A549 (cell line): ENCODE measurements around the gene MIB2.

Source experiments
- BHLHE40 ChIP-seq: IDR thresholded peaks from 2 replicates; pipeline ENCODE4 v1.6.1; 2012; ENCODE audit warnings: low read depth, low read length, inconsistent platforms
- EP300 ChIP-seq, 2 experiments: fragments of >200 bp; sonication (Bioruptor Twin); formaldehyde crosslinking; IDR thresholded peaks; 2 replicates in 1 of 2; 3 replicates in 1 of 2; pipeline ENCODE4 v1.6.1; 2016 to 2017
- RFX5 ChIP-seq: fragments of 450-650 bp; IDR thresholded peaks from 2 replicates; pipeline ENCODE4 v1.7.1; 2014; ENCODE audit warnings: antibody characterized with exemption, mild to moderate bottlenecking, moderate library complexity
- TP53 ChIP-seq: fragments of 250-450 bp; sonication (Bioruptor Pico); IDR thresholded peaks from 2 replicates; pipeline ENCODE4 v1.5.0; 2021; ENCODE audit warnings: mild to moderate bottlenecking, moderate library complexity
- TF ChIP-seq, protein P1 (sequence below): fragments of 200-600 bp; sonication (generic); IDR thresholded peaks from 2 replicates; pipeline ENCODE4 v1.6.1; 2016; ENCODE audit warnings: antibody characterized with exemption, mild to moderate bottlenecking, moderate library complexity
- TF ChIP-seq, protein P2 (sequence below): fragments of >200 bp; sonication (Bioruptor Twin); formaldehyde crosslinking; IDR thresholded peaks from 3 replicates; pipeline ENCODE4 v1.5.1; 2016

DNA sequence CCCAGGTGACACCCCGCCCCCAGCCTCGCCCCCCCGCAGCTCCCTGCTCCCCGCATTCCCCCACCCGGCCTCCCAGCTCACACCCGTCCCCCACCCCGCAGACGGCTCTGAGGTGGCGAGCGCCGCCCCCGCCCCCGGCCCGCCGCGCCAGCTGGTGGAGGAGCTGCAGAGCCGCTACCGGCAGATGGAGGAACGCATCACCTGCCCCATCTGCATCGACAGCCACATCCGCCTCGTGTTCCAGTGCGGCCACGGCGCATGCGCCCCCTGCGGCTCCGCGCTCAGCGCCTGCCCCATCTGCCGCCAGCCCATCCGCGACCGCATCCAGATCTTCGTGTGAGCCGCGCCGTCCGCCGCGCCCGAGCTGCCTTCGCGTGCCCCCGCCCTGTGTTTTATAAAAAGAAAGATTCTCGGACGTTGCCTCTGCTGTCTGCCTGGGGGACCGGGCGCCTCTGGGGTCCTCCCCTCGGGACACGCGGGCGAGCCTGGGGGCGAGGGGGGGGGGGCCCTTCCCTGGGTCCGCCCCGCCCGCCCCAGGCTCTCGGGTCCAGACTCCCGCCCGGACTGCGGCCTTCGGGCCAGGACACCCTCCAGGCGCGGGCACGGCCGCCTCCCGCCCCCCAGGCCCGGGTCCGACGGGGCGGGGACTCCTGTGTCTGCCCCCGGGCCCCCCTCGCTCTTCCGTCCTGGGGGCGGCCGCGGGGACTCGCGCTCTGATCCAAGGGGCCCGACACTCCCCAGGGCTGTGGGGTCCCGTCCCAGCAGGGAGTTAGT, 15.1 kb downstream of the MIB2 start:
- TF ChIP-seq BHLHE40, result no peak
- TF ChIP-seq, protein P1, sequence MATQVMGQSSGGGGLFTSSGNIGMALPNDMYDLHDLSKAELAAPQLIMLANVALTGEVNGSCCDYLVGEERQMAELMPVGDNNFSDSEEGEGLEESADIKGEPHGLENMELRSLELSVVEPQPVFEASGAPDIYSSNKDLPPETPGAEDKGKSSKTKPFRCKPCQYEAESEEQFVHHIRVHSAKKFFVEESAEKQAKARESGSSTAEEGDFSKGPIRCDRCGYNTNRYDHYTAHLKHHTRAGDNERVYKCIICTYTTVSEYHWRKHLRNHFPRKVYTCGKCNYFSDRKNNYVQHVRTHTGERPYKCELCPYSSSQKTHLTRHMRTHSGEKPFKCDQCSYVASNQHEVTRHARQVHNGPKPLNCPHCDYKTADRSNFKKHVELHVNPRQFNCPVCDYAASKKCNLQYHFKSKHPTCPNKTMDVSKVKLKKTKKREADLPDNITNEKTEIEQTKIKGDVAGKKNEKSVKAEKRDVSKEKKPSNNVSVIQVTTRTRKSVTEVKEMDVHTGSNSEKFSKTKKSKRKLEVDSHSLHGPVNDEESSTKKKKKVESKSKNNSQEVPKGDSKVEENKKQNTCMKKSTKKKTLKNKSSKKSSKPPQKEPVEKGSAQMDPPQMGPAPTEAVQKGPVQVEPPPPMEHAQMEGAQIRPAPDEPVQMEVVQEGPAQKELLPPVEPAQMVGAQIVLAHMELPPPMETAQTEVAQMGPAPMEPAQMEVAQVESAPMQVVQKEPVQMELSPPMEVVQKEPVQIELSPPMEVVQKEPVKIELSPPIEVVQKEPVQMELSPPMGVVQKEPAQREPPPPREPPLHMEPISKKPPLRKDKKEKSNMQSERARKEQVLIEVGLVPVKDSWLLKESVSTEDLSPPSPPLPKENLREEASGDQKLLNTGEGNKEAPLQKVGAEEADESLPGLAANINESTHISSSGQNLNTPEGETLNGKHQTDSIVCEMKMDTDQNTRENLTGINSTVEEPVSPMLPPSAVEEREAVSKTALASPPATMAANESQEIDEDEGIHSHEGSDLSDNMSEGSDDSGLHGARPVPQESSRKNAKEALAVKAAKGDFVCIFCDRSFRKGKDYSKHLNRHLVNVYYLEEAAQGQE, result no peak
- TF ChIP-seq, protein P2, sequence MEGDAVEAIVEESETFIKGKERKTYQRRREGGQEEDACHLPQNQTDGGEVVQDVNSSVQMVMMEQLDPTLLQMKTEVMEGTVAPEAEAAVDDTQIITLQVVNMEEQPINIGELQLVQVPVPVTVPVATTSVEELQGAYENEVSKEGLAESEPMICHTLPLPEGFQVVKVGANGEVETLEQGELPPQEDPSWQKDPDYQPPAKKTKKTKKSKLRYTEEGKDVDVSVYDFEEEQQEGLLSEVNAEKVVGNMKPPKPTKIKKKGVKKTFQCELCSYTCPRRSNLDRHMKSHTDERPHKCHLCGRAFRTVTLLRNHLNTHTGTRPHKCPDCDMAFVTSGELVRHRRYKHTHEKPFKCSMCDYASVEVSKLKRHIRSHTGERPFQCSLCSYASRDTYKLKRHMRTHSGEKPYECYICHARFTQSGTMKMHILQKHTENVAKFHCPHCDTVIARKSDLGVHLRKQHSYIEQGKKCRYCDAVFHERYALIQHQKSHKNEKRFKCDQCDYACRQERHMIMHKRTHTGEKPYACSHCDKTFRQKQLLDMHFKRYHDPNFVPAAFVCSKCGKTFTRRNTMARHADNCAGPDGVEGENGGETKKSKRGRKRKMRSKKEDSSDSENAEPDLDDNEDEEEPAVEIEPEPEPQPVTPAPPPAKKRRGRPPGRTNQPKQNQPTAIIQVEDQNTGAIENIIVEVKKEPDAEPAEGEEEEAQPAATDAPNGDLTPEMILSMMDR, result no peak
- no peak for TF ChIP-seq RFX5
- TF ChIP-seq EP300 (IDR thresholded peaks at IDR 0.05), result no peak
- no peak for TF ChIP-seq TP53 (CRISPR knock-in tag)
